ENCODE data around the gene PHACTR1. TPM values are rescaled to one million over a fixed set of nuclear protein-coding genes. Genes with fewer than 3 reads are reported as not detected.
"Not testable (repeated sequence)": the region's sequence is repeated elsewhere in the genome, so short reads cannot be mapped to it uniquely, and the experiment has no call there.

PHACTR1 gene
- total RNA-seq, 1 experiment from 2014 or later, result 0.05 TPM

GRCh38 chr6:12725263-12725662, 8.7 kb downstream of the PHACTR1 start:
- Histone ChIP-seq H3K4me1 (ENCODE audit: control insufficient read depth, insufficient read depth, low read length) (no peaks in the 10 kb centered on the region), H3K36me3 (ENCODE audit: control insufficient read depth, insufficient read depth, low read length) (no peaks in the 10 kb centered on the region), H3K9me3 (ENCODE audit: control insufficient read depth, insufficient read depth, low read depth, low read length) (no peaks in the 10 kb centered on the region), H3K27me3 (ENCODE audit: control insufficient read depth, insufficient read depth, low read length) (peaks cover 2% of the 10 kb centered on the region; the same call in 1 of the 2 replicates), H3K27ac (ENCODE audit: low read length) (no peak overlapping the region), H3K4me3 (ENCODE audit: low read depth in 2 of 2, low read length in 2 of 2) (no peak overlapping the region)
- in situ Hi-C loops (cut with HindIII; ENCODE audit: low pct_unique_long_range_greater_than_20kb, low sequenced_read_pairs), result no loop called here
- TF ChIP-seq REST (IDR thresholded peaks at IDR 0.05; ENCODE audit: insufficient read depth in 1 of 2, low read depth in 2 of 2, low read length in 1 of 2) (no peak), SIN3A (IDR thresholded peaks at IDR 0.05; ENCODE audit: borderline replicate concordance, insufficient read depth, low read depth, low read length) (no peak), TCF7L2 (IDR thresholded peaks at IDR 0.05; ENCODE audit: low read depth, low read length) (no peak), POLR2AphosphoS5 (IDR thresholded peaks at IDR 0.05; ENCODE audit: low read depth, low read length) (no peak), CTCF (IDR thresholded peaks at IDR 0.05) (no peak)
- no TSS peak for BruUV-seq (replicated peaks)
- CTCF ChIA-PET, result no interaction called here
- POLR2A ChIA-PET, result no interaction called here
- intact Hi-C loops (cut with micrococcal nuclease; ENCODE audit: unreplicated experiment), result no loop called here
- no peak for ATAC-seq
- no peak for DNase-seq (ENCODE audit: low read depth, low spot score)

DNA sequence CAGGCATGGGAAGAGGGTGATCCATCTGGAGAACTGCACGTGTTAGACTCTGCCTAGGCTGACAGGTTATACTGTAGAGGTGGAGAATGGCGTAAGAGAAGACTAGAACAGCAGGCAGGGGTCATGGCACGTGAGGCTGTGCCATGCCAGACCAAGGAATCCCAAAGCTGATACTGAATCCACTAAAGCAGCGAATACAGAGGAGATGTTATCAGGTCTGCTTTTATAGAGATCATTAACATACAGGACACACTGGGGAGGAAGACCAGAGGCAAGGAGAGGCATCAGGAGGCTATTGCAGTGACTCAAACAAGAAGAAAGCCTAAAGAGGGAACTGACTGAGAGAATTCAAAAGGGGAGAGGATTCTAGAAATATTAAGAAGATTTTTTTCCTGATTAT, 12.9 kb downstream of the PHACTR1 start:
- ChIA-PET CTCF (no interaction called here), POLR2A (no interaction called here)
- ATAC-seq (no peak), DNase-seq (ENCODE audit: low read depth, low spot score) (no peak)
- Histone ChIP-seq H3K4me1 (ENCODE audit: control insufficient read depth, insufficient read depth, low read length) (no peaks in the 10 kb centered on the region), H3K27ac (ENCODE audit: low read length) (no peak overlapping the region), H3K36me3 (ENCODE audit: control insufficient read depth, insufficient read depth, low read length) (no peaks in the 10 kb centered on the region), H3K4me3 (ENCODE audit: low read depth in 2 of 2, low read length in 2 of 2) (no peak overlapping the region), H3K27me3 (ENCODE audit: control insufficient read depth, insufficient read depth, low read length) (peaks cover 2% of the 10 kb centered on the region; the same call in 1 of the 2 replicates), H3K9me3 (ENCODE audit: control insufficient read depth, insufficient read depth, low read depth, low read length) (no peaks in the 10 kb centered on the region)
- in situ Hi-C loops (cut with HindIII; ENCODE audit: low pct_unique_long_range_greater_than_20kb, low sequenced_read_pairs), result no loop called here
- no TSS peak for BruUV-seq (replicated peaks)
- TF ChIP-seq TCF7L2 (IDR thresholded peaks at IDR 0.05; ENCODE audit: low read depth, low read length) (no peak), CTCF (IDR thresholded peaks at IDR 0.05) (no peak), POLR2AphosphoS5 (IDR thresholded peaks at IDR 0.05; ENCODE audit: low read depth, low read length) (no peak), SIN3A (IDR thresholded peaks at IDR 0.05; ENCODE audit: borderline replicate concordance, insufficient read depth, low read depth, low read length) (no peak), REST (IDR thresholded peaks at IDR 0.05; ENCODE audit: insufficient read depth in 1 of 2, low read depth in 2 of 2, low read length in 1 of 2) (no peak)
- intact Hi-C loops (cut with micrococcal nuclease; ENCODE audit: unreplicated experiment), result no loop called here

DNA sequence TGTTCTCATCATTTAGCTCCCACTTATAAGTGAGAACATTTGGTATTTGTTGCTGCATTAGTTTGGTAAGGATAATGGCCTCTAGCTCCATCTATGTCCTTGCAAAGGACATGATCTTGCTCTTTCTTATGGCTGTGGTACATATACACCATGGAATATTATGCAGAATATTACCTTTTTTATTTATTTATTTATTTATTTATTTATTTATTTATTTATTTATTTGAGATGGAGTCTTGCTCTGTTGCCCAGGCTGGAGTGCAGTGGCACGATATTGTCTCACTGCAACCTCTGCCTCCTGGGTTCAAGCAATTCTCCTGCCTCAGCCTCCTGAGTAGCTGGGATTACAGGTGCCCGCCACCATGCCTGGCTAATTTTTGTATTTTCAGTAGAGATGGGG, 14.2 kb downstream of the PHACTR1 start:
- CTCF ChIA-PET; H3K9me3 ChIP-seq (ENCODE audit: control insufficient read depth, insufficient read depth, low read depth, low read length); H3K36me3 ChIP-seq (ENCODE audit: control insufficient read depth, insufficient read depth, low read length); ATAC-seq; intact Hi-C loops (cut with micrococcal nuclease; ENCODE audit: unreplicated experiment); POLR2A ChIA-PET; H3K27me3 ChIP-seq (ENCODE audit: control insufficient read depth, insufficient read depth, low read length); H3K4me3 ChIP-seq (ENCODE audit: low read depth in 2 of 2, low read length in 2 of 2); DNase-seq (ENCODE audit: low read depth, low spot score); BruUV-seq (replicated peaks); in situ Hi-C loops (cut with HindIII; ENCODE audit: low pct_unique_long_range_greater_than_20kb, low sequenced_read_pairs); H3K4me1 ChIP-seq (ENCODE audit: control insufficient read depth, insufficient read depth, low read length); H3K27ac ChIP-seq (ENCODE audit: low read length): not testable (repeated sequence)
